Activated naive CD4-positive, alpha-beta T cell treated with anti-CD3 and anti-CD28 coated beads, Interleukin-2, amount 10 ng/mL, durations not matched to agents 7 days and 5 days (primary cell): ENCODE measurements around the gene SLC1A3.

Experiments
- CTCF ChIA-PET: fragments of 350-600 bp; sonication (Branson Sonifier 250); formaldehyde crosslinking; loops from one replicate; lab custom pipeline; 2021; ENCODE audit warnings: antibody characterized with exemption; lab: Charles Lee
- DNase-seq: peaks from one replicate; pipeline ENCODE4 v3.0.0-alpha.2; 2020
- H3K27ac Mint-ChIP-seq: one replicate; pipeline ENCODE4 v1.8.0; 2021; ENCODE audit warnings: mild to moderate bottlenecking, moderate library complexity, mixed read lengths
- H3K27me3 Mint-ChIP-seq: one replicate; pipeline ENCODE4 v1.8.0; 2021; ENCODE audit warnings: mild to moderate bottlenecking, mixed read lengths
- H3K36me3 Mint-ChIP-seq: one replicate; pipeline ENCODE4 v1.8.0; 2021; ENCODE audit warnings: mixed read lengths
- H3K4me1 Mint-ChIP-seq: one replicate; pipeline ENCODE4 v1.8.0; 2021; ENCODE audit warnings: mixed read lengths
- H3K4me3 Mint-ChIP-seq: one replicate; pipeline ENCODE4 v1.8.0; 2021; ENCODE audit warnings: mild to moderate bottlenecking, moderate library complexity, mixed read lengths
- H3K9me3 Mint-ChIP-seq: one replicate; pipeline ENCODE4 v1.8.0; 2021; ENCODE audit warnings: mixed read lengths

Gene SLC1A3

GRCh38 chr5:36665628-36666027 lies 59.2 kb downstream of the SLC1A3 start:
- Mint-ChIP-seq H3K9me3 (no peaks in the 10 kb centered on the region), H3K27ac (no peak overlapping the region), H3K27me3 (peaks cover 8% of the 10 kb centered on the region), H3K4me3 (no peak overlapping the region), H3K4me1 (no peaks in the 10 kb centered on the region), H3K36me3 (no peaks in the 10 kb centered on the region)
- no peak for DNase-seq
- CTCF ChIA-PET: no interaction called here

- CTCF ChIA-PET: no interaction called here
- DNase-seq: no peak
- Mint-ChIP-seq H3K9me3 (no peaks in the 10 kb centered on the region), H3K27ac (no peak overlapping the region), H3K4me3 (no peak overlapping the region), H3K4me1 (no peaks in the 10 kb centered on the region), H3K27me3 (peaks cover 5% of the 10 kb centered on the region), H3K36me3 (no peaks in the 10 kb centered on the region)
Observed at GRCh38 chr5:36666274-36666673, 59.9 kb downstream of the SLC1A3 start.

- DNase-seq: no peak
- no peak overlapping the region for H3K27ac Mint-ChIP-seq
- no peaks in the 10 kb centered on the region for H3K9me3 Mint-ChIP-seq
- H3K4me1 Mint-ChIP-seq: no peaks in the 10 kb centered on the region
- CTCF ChIA-PET: no interaction called here
- H3K27me3 Mint-ChIP-seq: peaks cover 6% of the 10 kb centered on the region
- no peaks in the 10 kb centered on the region for H3K36me3 Mint-ChIP-seq
- H3K4me3 Mint-ChIP-seq: no peak overlapping the region
Observed at GRCh38 chr5:36666986-36667385, 60.6 kb downstream of the SLC1A3 start.

- Mint-ChIP-seq H3K27ac (no peak overlapping the region), H3K27me3 (peaks cover 6% of the 10 kb centered on the region), H3K4me3 (no peak overlapping the region), H3K36me3 (no peaks in the 10 kb centered on the region), H3K4me1 (no peaks in the 10 kb centered on the region), H3K9me3 (no peaks in the 10 kb centered on the region)
- DNase-seq: no peak
- CTCF ChIA-PET: no interaction called here
Observed at GRCh38 chr5:36667824-36668223, 61.4 kb downstream of the SLC1A3 start.

- CTCF ChIA-PET: no interaction called here
- H3K27ac Mint-ChIP-seq: no peak overlapping the region
- no peaks in the 10 kb centered on the region for H3K9me3 Mint-ChIP-seq
- no peak for DNase-seq
- no peak overlapping the region for H3K4me3 Mint-ChIP-seq
- no peaks in the 10 kb centered on the region for H3K36me3 Mint-ChIP-seq
- H3K27me3 Mint-ChIP-seq: peaks cover 6% of the 10 kb centered on the region
- no peaks in the 10 kb centered on the region for H3K4me1 Mint-ChIP-seq
Observed at GRCh38 chr5:36669015-36669651, 62.7 kb downstream of the SLC1A3 start.

- H3K4me3 Mint-ChIP-seq: no peak overlapping the region
- no peaks in the 10 kb centered on the region for H3K4me1 Mint-ChIP-seq
- no peak overlapping the region for H3K27ac Mint-ChIP-seq
- H3K27me3 Mint-ChIP-seq: peaks cover 6% of the 10 kb centered on the region
- no peaks in the 10 kb centered on the region for H3K36me3 Mint-ChIP-seq
- no peaks in the 10 kb centered on the region for H3K9me3 Mint-ChIP-seq
- DNase-seq: no peak
- CTCF ChIA-PET: no interaction called here
Observed at GRCh38 chr5:36670548-36670947, 64.1 kb downstream of the SLC1A3 start.

- Mint-ChIP-seq H3K4me1 (no peaks in the 10 kb centered on the region), H3K9me3 (no peaks in the 10 kb centered on the region), H3K27me3 (peaks cover 6% of the 10 kb centered on the region), H3K27ac (no peak overlapping the region), H3K4me3 (no peak overlapping the region), H3K36me3 (no peaks in the 10 kb centered on the region)
- CTCF ChIA-PET: no interaction called here
- no peak for DNase-seq
Observed at GRCh38 chr5:36675282-36675681, 68.9 kb downstream of the SLC1A3 start.

GRCh38 chr5:36679221-36679989 lies 73.0 kb downstream of the SLC1A3 start:
- Mint-ChIP-seq H3K27me3 (no peaks in the 10 kb centered on the region), H3K4me1 (no peaks in the 10 kb centered on the region), H3K27ac (no peak overlapping the region), H3K4me3 (no peak overlapping the region), H3K36me3 (no peaks in the 10 kb centered on the region), H3K9me3 (no peaks in the 10 kb centered on the region)
- no peak for DNase-seq
- CTCF ChIA-PET: interaction anchor here (1.1 kb wide), 1 partner anchor 16 kb away, joined by 3 read pairs; no protein-coding TSS in a partner anchor

- no peaks in the 10 kb centered on the region for H3K9me3 Mint-ChIP-seq
- H3K4me3 Mint-ChIP-seq: no peak overlapping the region
- H3K27me3 Mint-ChIP-seq: no peaks in the 10 kb centered on the region
- CTCF ChIA-PET: no interaction called here
- H3K4me1 Mint-ChIP-seq: no peaks in the 10 kb centered on the region
- H3K27ac Mint-ChIP-seq: no peak overlapping the region
- H3K36me3 Mint-ChIP-seq: no peaks in the 10 kb centered on the region
- no peak for DNase-seq
Observed at GRCh38 chr5:36680066-36680465, 73.7 kb downstream of the SLC1A3 start.

- DNase-seq: no peak
- Mint-ChIP-seq H3K4me1 (no peaks in the 10 kb centered on the region), H3K27ac (no peak overlapping the region), H3K4me3 (no peak overlapping the region), H3K36me3 (no peaks in the 10 kb centered on the region), H3K9me3 (no peaks in the 10 kb centered on the region), H3K27me3 (no peaks in the 10 kb centered on the region)
- CTCF ChIA-PET: no interaction called here
Observed at GRCh38 chr5:36681711-36682110, 75.3 kb downstream of the SLC1A3 start.

- no peaks in the 10 kb centered on the region for H3K36me3 Mint-ChIP-seq
- H3K27me3 Mint-ChIP-seq: no peaks in the 10 kb centered on the region
- CTCF ChIA-PET: no interaction called here
- no peak for DNase-seq
- H3K4me3 Mint-ChIP-seq: no peak overlapping the region
- H3K27ac Mint-ChIP-seq: no peak overlapping the region
- H3K9me3 Mint-ChIP-seq: no peaks in the 10 kb centered on the region
- no peaks in the 10 kb centered on the region for H3K4me1 Mint-ChIP-seq
Observed at GRCh38 chr5:36682499-36682898, 76.1 kb downstream of the SLC1A3 start.

- no peaks in the 10 kb centered on the region for H3K27me3 Mint-ChIP-seq
- H3K4me3 Mint-ChIP-seq: no peak overlapping the region
- H3K27ac Mint-ChIP-seq: no peak overlapping the region
- no peaks in the 10 kb centered on the region for H3K36me3 Mint-ChIP-seq
- CTCF ChIA-PET: interaction anchor here (1.9 kb wide), 1 partner anchor 12 kb away, joined by 4 read pairs; no protein-coding TSS in a partner anchor
- H3K4me1 Mint-ChIP-seq: no peaks in the 10 kb centered on the region
- no peak for DNase-seq
- H3K9me3 Mint-ChIP-seq: no peaks in the 10 kb centered on the region
Observed at GRCh38 chr5:36683821-36684434, 77.5 kb downstream of the SLC1A3 start.

- Mint-ChIP-seq H3K4me3 (no peak overlapping the region), H3K4me1 (peaks cover 9% of the 10 kb centered on the region), H3K36me3 (no peaks in the 10 kb centered on the region), H3K27me3 (peaks cover 12% of the 10 kb centered on the region), H3K27ac (no peak overlapping the region), H3K9me3 (no peaks in the 10 kb centered on the region)
- CTCF ChIA-PET: interaction anchor here (1.9 kb wide), 1 partner anchor 10 kb away, joined by 4 read pairs; no protein-coding TSS in a partner anchor
- DNase-seq: no peak
Observed at GRCh38 chr5:36685631-36686288, 79.4 kb downstream of the SLC1A3 start.

GRCh38 chr5:36686881-36687280 lies 80.5 kb downstream of the SLC1A3 start:
- peaks cover 20% of the 10 kb centered on the region for H3K27me3 Mint-ChIP-seq
- H3K4me1 Mint-ChIP-seq: peaks cover 10% of the 10 kb centered on the region
- H3K36me3 Mint-ChIP-seq: no peaks in the 10 kb centered on the region
- H3K9me3 Mint-ChIP-seq: no peaks in the 10 kb centered on the region
- no peak overlapping the region for H3K27ac Mint-ChIP-seq
- DNase-seq: no peak
- no peak overlapping the region for H3K4me3 Mint-ChIP-seq
- CTCF ChIA-PET: interaction anchor here (1.1 to 1.4 kb wide), 2 partner anchors 9 to 13 kb away, joined by 4 to 8 read pairs; no protein-coding TSS in a partner anchor
